Trophoblast cell (in vitro differentiated cells and primary cell): ENCODE measurements around the gene SLC25A25.

Experiments used
- DNase-seq, 2 donors: peaks; one replicate each; pipeline ENCODE4 v3.0.0-alpha.2; 2016
- H2AFZ ChIP-seq: 2 replicates; pipeline ENCODE4 v1.6.1; 2013; ENCODE audit warnings: low read length, moderate library complexity, mild to moderate bottlenecking; ENCODE audit not compliant: insufficient read depth, poor library complexity
- H2AK5ac ChIP-seq: 2 replicates; pipeline ENCODE4 v1.6.1; 2013; ENCODE audit warnings: mild to moderate bottlenecking, low read length
- H2BK120ac ChIP-seq: 2 replicates; pipeline ENCODE4 v1.6.1; 2013; ENCODE audit warnings: low read length, mild to moderate bottlenecking, moderate library complexity; ENCODE audit not compliant: insufficient read depth, poor library complexity
- H2BK12ac ChIP-seq: 2 replicates; pipeline ENCODE4 v1.6.1; 2013; ENCODE audit warnings: mild to moderate bottlenecking, low read length, moderate library complexity
- H2BK5ac ChIP-seq: 2 replicates; pipeline ENCODE4 v1.6.1; 2013; ENCODE audit warnings: low read length, low read depth, moderate library complexity, mild to moderate bottlenecking; ENCODE audit not compliant: poor library complexity
- H3K14ac ChIP-seq: 2 replicates; pipeline ENCODE4 v1.6.1; 2013; ENCODE audit warnings: mild to moderate bottlenecking, low read length
- H3K18ac ChIP-seq: 2 replicates; pipeline ENCODE4 v1.6.1; 2013; ENCODE audit warnings: mild to moderate bottlenecking, low read length
- H3K23ac ChIP-seq: 2 replicates; pipeline ENCODE4 v1.6.1; 2013; ENCODE audit warnings: low read length
- H3K27ac ChIP-seq: 2 replicates; pipeline ENCODE4 v1.5.1; 2013; ENCODE audit warnings: low read depth, mild to moderate bottlenecking, inconsistent platforms, low read length, moderate library complexity
- H3K27me3 ChIP-seq: 2 replicates; pipeline ENCODE4 v1.6.1; 2013; ENCODE audit warnings: inconsistent platforms, mild to moderate bottlenecking, low read length, moderate library complexity; ENCODE audit not compliant: insufficient read depth
- H3K36me3 ChIP-seq, 2 experiments: 1 replicate in 1 of 2; 2 replicates in 1 of 2; pipeline ENCODE4 v1.6.1; 2013; ENCODE audit warnings: low read length in 2 of 2, mild to moderate bottlenecking in 2 of 2, moderate library complexity in 1 of 2; ENCODE audit not compliant: insufficient read depth in 2 of 2, control insufficient read depth in 1 of 2
- H3K4ac ChIP-seq: 2 replicates; pipeline ENCODE4 v1.6.1; 2013; ENCODE audit warnings: low read depth, mild to moderate bottlenecking, low read length, moderate library complexity
- H3K4me1 ChIP-seq, 2 experiments: 1 replicate in 1 of 2; 2 replicates in 1 of 2; pipeline ENCODE4 v1.6.1; 2013; ENCODE audit warnings: low read length in 2 of 2, mild to moderate bottlenecking in 2 of 2, moderate library complexity in 1 of 2; ENCODE audit not compliant: insufficient read depth in 2 of 2, control insufficient read depth in 1 of 2
- H3K4me2 ChIP-seq: 2 replicates; pipeline ENCODE4 v1.6.1; 2013; ENCODE audit warnings: inconsistent platforms, mild to moderate bottlenecking, low read length, moderate library complexity
- H3K4me3 ChIP-seq: 2 replicates; pipeline ENCODE4 v1.5.1; 2013; ENCODE audit warnings: mild to moderate bottlenecking, low read depth, low read length, inconsistent platforms
- H3K79me1 ChIP-seq: one replicate; pipeline ENCODE4 v1.6.1; 2013; ENCODE audit warnings: low read length
- H3K79me2 ChIP-seq: 2 replicates; pipeline ENCODE4 v1.6.1; 2013; ENCODE audit warnings: low read length, mild to moderate bottlenecking; ENCODE audit not compliant: control insufficient read depth, insufficient read depth, poor library complexity
- H3K9ac ChIP-seq: 2 replicates; pipeline ENCODE4 v1.6.1; 2013; ENCODE audit warnings: mild to moderate bottlenecking, low read length
- H3K9me3 ChIP-seq: 2 replicates; pipeline ENCODE4 v1.6.1; 2013; ENCODE audit warnings: low read depth, mild to moderate bottlenecking, control low read depth, inconsistent platforms, low read length; ENCODE audit not compliant: insufficient read depth
- H4K12ac ChIP-seq: 2 replicates; pipeline ENCODE4 v1.6.1; 2013; ENCODE audit warnings: low read depth, mild to moderate bottlenecking, low read length, moderate library complexity
- H4K8ac ChIP-seq: 2 replicates; pipeline ENCODE4 v1.6.1; 2013; ENCODE audit warnings: low read depth, mild to moderate bottlenecking, low read length, moderate library complexity
- H4K91ac ChIP-seq: one replicate; pipeline ENCODE4 v1.6.1; 2013; ENCODE audit warnings: low read depth, mild to moderate bottlenecking, low read length, moderate library complexity
- WGBS: extraction: QIAGEN DNeasy Blood & Tissue Kit; methylation state at CpG from one replicate; pipeline ENCODE4 v1.1.7; 2013; ENCODE audit warnings: missing lambda C conversion rate; ENCODE audit not compliant: insufficient read length, insufficient coverage; ENCODE audit errors: extremely low coverage; 5-methylcytosine and 5-hydroxymethylcytosine counted together

The SLC25A25 gene

GRCh38 chr9:128104171-128104618 lies 36.2 kb downstream of the SLC25A25 start:
- H3K79me1 ChIP-seq, result peaks cover 7% of the 10 kb centered on the region
- H3K27ac ChIP-seq, result no peak overlapping the region
- no peak overlapping the region for H2AFZ ChIP-seq
- no peak overlapping the region for H2AK5ac ChIP-seq
- peaks cover 4% of the 10 kb centered on the region for H3K79me2 ChIP-seq
- no peak overlapping the region for H2BK120ac ChIP-seq
- H4K12ac ChIP-seq, result no peak overlapping the region
- no peak overlapping the region for H2BK5ac ChIP-seq
- no peak overlapping the region for H3K14ac ChIP-seq
- no peak overlapping the region for H3K4me2 ChIP-seq
- no peak overlapping the region for H3K18ac ChIP-seq
- no peak overlapping the region for H3K4me3 ChIP-seq
- H3K23ac ChIP-seq, result no peak overlapping the region
- peaks cover 66 to 67% of the 10 kb centered on the region in 2 experiments for H3K36me3 ChIP-seq
- H3K9ac ChIP-seq, result no peak overlapping the region
- H3K9me3 ChIP-seq, result no peaks in the 10 kb centered on the region
- DNase-seq, result peak in 1 of 2 donors; percentile 64
- H4K8ac ChIP-seq, result no peak overlapping the region
- H3K4me1 ChIP-seq, result peaks cover 18 to 24% of the 10 kb centered on the region in 2 experiments
- H2BK12ac ChIP-seq, result no peak overlapping the region
- WGBS, result no CpG with 5 or more reads among the region's 6 CpGs
- H4K91ac ChIP-seq, result no peak overlapping the region
- no peak overlapping the region for H3K4ac ChIP-seq
- H3K27me3 ChIP-seq, result no peaks in the 10 kb centered on the region

- no CpG with 5 or more reads among the region's 21 CpGs for WGBS
- H2BK120ac ChIP-seq, result no peak overlapping the region
- no peak overlapping the region for H2AFZ ChIP-seq
- no peak overlapping the region for H2BK12ac ChIP-seq
- H3K79me1 ChIP-seq, result no peaks in the 10 kb centered on the region
- no peak overlapping the region for H3K14ac ChIP-seq
- no peak overlapping the region for H4K91ac ChIP-seq
- no peaks in the 10 kb centered on the region for H3K27me3 ChIP-seq
- no peak overlapping the region for H4K12ac ChIP-seq
- no peak overlapping the region for H2BK5ac ChIP-seq
- peaks cover 4 to 9% of the 10 kb centered on the region in 2 experiments for H3K4me1 ChIP-seq
- H3K18ac ChIP-seq, result peak overlapping the region; percentile 13
- H3K4me3 ChIP-seq, result no peak overlapping the region
- no peaks in the 10 kb centered on the region for H3K79me2 ChIP-seq
- no peak overlapping the region for H3K23ac ChIP-seq
- no peak overlapping the region for H2AK5ac ChIP-seq
- H3K9me3 ChIP-seq, result no peaks in the 10 kb centered on the region
- no peak overlapping the region for H4K8ac ChIP-seq
- no peak overlapping the region for H3K4ac ChIP-seq
- no peak for DNase-seq
- no peak overlapping the region for H3K4me2 ChIP-seq
- no peak overlapping the region for H3K9ac ChIP-seq
- peaks cover 65 to 71% of the 10 kb centered on the region in 2 experiments for H3K36me3 ChIP-seq
- no peak overlapping the region for H3K27ac ChIP-seq
Measured at GRCh38 chr9:128105538-128106175, 37.6 kb downstream of the SLC25A25 start.

GRCh38 chr9:128106181-128106939 lies 38.3 kb downstream of the SLC25A25 start:
- H3K79me1 ChIP-seq, result no peaks in the 10 kb centered on the region
- H3K18ac ChIP-seq, result no peak overlapping the region
- peaks cover 2 to 4% of the 10 kb centered on the region in 2 experiments for H3K4me1 ChIP-seq
- no peak overlapping the region for H2BK12ac ChIP-seq
- H3K9me3 ChIP-seq, result no peaks in the 10 kb centered on the region
- H3K36me3 ChIP-seq, result peaks cover 61 to 67% of the 10 kb centered on the region in 2 experiments
- DNase-seq, result no peak
- no peak overlapping the region for H3K4ac ChIP-seq
- no peak overlapping the region for H3K27ac ChIP-seq
- H2BK120ac ChIP-seq, result no peak overlapping the region
- H3K27me3 ChIP-seq, result no peaks in the 10 kb centered on the region
- no peak overlapping the region for H4K12ac ChIP-seq
- no peak overlapping the region for H3K14ac ChIP-seq
- H2AK5ac ChIP-seq, result no peak overlapping the region
- H3K4me3 ChIP-seq, result no peak overlapping the region
- H3K9ac ChIP-seq, result no peak overlapping the region
- no CpG with 5 or more reads among the region's 23 CpGs for WGBS
- no peak overlapping the region for H3K23ac ChIP-seq
- H2AFZ ChIP-seq, result no peak overlapping the region
- no peak overlapping the region for H2BK5ac ChIP-seq
- no peaks in the 10 kb centered on the region for H3K79me2 ChIP-seq
- no peak overlapping the region for H4K8ac ChIP-seq
- no peak overlapping the region for H4K91ac ChIP-seq
- H3K4me2 ChIP-seq, result no peak overlapping the region

- H2BK5ac ChIP-seq, result no peak overlapping the region
- H3K9ac ChIP-seq, result no peak overlapping the region
- peaks cover 2 to 4% of the 10 kb centered on the region in 2 experiments for H3K4me1 ChIP-seq
- H2AK5ac ChIP-seq, result no peak overlapping the region
- no peak overlapping the region for H3K27ac ChIP-seq
- no peak for DNase-seq
- H3K27me3 ChIP-seq, result no peaks in the 10 kb centered on the region
- no peak overlapping the region for H3K4me2 ChIP-seq
- H3K79me1 ChIP-seq, result no peaks in the 10 kb centered on the region
- H4K12ac ChIP-seq, result no peak overlapping the region
- H3K36me3 ChIP-seq, result peaks cover 57 to 62% of the 10 kb centered on the region in 2 experiments
- no peak overlapping the region for H2BK12ac ChIP-seq
- no peaks in the 10 kb centered on the region for H3K79me2 ChIP-seq
- WGBS, result no CpG with 5 or more reads among the region's 23 CpGs
- H2BK120ac ChIP-seq, result no peak overlapping the region
- no peak overlapping the region for H4K8ac ChIP-seq
- no peak overlapping the region for H2AFZ ChIP-seq
- no peak overlapping the region for H3K4ac ChIP-seq
- H3K14ac ChIP-seq, result no peak overlapping the region
- no peak overlapping the region for H4K91ac ChIP-seq
- H3K18ac ChIP-seq, result no peak overlapping the region
- no peak overlapping the region for H3K23ac ChIP-seq
- H3K4me3 ChIP-seq, result no peak overlapping the region
- no peaks in the 10 kb centered on the region for H3K9me3 ChIP-seq
Measured at GRCh38 chr9:128106940-128107467, 39.0 kb downstream of the SLC25A25 start.
